HG02623 (cell line): ENCODE results near the gene CLCC1.
"Not testable (repeated sequence)": the region's sequence is repeated elsewhere in the genome, so short reads cannot be mapped to it uniquely, and the experiment has no call there.

ENCODE experiments used
- ATAC-seq: cut with Tn5 transposase; IDR thresholded peaks from one replicate; pipeline ENCODE4 v1.9.1; 2021; ENCODE audit warnings: moderate library complexity; ENCODE audit not compliant: unreplicated experiment

The CLCC1 gene, protein sequence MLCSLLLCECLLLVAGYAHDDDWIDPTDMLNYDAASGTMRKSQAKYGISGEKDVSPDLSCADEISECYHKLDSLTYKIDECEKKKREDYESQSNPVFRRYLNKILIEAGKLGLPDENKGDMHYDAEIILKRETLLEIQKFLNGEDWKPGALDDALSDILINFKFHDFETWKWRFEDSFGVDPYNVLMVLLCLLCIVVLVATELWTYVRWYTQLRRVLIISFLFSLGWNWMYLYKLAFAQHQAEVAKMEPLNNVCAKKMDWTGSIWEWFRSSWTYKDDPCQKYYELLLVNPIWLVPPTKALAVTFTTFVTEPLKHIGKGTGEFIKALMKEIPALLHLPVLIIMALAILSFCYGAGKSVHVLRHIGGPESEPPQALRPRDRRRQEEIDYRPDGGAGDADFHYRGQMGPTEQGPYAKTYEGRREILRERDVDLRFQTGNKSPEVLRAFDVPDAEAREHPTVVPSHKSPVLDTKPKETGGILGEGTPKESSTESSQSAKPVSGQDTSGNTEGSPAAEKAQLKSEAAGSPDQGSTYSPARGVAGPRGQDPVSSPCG

DNA sequence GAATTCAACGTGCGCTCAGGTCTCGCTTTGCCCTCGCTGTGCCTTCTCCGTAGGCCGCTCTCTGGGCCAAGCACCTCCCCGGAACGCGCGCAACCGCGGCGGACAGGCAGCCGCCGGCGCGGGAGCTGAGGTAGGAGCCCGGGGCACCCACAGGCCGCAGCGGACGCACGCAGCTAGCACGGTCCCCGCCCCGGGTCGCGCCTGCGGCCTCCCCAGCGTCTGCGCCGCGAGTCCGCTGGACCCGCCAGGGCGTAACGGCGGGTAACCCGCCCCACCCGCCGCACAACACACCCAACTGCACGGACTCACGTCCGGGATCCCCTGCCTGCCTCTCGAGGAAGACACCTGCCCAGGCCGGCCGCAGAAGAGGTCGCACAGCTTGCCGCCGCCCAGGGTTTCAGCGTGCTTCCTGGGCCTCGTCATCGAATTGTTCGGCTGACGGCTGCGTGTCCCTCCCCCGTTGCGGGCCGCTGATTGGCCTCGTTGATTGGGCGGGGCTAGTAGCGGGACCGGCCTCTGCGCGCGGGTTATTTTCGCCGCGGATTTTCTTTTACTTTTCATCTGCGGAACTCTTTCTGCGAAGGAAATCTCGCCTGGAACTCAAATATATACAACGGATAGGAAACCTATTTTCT is at the start of gene CLCC1:
TSS of gene CLCC1 (minus strand) at position 433 of the 635 bp plus-strand sequence. CDS start 13,047 bp downstream, outside the sequence.
- ATAC-seq = peak; percentile 91

DNA sequence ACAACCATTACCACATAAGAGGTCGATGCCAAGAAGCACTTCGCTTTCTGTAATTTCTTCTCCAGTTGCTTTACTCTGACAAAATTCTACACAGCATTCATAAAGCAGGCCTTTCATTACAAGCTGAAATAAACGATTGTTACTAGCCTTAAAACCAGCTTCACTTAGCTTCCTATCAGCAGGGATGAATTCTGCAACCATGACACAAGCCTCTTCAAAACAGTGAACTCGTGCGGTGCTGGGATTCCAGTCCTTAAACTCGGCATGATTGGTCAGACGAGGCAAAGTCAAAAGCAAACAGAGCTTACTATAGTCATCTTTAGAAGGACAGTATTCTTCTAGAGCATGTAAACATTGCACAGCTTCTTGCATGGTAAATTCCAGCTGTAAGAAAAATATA is 48.1 kb upstream of the CLCC1 start:
- ATAC-seq = no peak

DNA sequence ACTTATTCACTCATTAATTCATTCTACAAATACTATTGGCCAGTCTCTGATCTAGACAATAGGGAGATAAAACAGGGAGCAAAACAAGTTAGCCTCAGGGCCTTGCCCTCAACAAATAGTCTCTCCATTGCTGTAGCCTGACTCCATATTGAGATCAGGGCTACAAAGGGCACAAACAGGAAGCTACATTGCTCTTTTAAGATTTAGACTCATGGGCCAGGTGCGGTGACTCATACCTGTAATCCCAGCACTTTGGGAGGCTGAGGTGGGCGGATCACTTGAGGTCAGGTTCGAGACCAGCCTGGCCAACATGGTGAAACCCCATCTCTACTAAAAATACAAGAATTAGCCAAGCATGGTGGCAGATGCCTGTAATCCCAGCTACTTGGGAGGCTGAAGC is 33.3 kb upstream of the CLCC1 start:
- not testable (repeated sequence) for ATAC-seq

DNA sequence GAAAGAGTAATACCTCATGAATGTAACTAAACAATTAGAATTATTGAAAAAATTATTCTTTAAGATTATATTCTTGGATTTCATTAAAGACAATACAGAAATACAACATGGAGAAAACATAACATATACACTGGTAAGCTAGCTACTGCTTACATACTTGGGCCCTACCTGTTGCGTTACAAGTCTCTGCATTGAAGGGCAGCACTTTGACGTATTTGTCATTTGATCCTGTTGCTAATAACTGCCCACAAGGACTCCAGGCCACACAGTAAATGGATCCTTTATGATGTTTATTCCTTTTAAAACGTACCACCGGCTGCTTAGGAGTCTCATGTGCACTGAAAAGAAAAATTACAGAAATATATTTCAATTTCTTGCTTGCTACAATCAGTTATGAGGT is 19.8 kb upstream of the CLCC1 start:
- ATAC-seq = no peak

DNA sequence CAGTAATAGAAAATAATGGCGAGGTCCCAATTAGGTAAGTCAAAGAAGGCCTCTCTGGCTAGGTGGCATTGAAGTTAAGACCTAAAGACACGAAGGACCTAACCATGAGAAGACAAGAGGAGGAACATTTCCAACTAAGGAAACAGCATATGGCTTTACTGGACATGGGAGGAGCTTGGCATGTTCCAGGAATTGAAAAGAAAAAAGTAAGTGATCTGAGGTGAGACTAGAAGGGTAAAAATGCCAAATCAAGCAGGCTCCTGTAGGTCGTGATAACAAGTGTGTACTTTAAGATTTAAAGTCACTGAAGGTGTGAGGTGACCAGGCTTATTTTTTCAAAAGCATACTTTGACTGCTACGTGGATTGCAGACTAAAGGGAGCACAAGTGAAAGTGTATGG is 13.4 kb upstream of the CLCC1 start:
- no peak for ATAC-seq

DNA sequence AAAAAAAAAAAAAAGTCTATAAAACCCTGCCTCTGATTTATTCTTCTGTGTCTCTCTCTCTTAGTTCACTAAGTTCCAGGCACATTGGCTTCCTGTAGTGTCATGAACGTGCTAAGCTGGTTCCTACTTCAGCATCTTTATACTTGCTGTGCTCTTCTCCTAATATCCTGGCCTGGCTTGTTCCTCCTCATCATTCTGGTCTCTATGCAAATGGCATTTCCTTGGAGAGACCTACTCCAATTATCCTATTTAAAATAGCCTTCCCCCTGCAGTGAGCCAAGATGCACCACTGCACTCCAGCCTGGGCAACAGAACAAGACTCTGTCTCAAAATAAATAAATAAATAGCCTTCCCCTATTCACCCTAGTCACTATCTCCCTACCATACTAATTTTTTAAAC is 9.7 kb upstream of the CLCC1 start:
- ATAC-seq = no peak

DNA sequence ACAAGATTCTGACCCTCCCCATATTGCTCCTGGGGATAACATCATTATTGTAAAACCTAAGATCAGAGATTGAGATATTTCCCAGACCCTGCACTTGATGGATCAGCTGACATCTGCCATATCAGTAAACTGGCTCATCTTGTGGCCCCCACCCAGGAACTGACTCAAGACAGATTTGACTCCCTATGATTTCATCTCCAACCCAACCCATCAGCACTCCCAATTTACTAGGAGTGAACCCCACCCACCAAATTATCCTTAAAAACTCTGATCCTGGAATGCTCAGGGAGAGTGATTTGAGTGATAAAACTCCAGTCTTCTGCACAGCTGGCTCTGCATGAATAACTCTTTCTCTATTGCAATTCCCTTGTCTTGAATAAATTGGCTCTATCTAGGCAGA is 6.1 kb upstream of the CLCC1 start:
- ATAC-seq = no peak

DNA sequence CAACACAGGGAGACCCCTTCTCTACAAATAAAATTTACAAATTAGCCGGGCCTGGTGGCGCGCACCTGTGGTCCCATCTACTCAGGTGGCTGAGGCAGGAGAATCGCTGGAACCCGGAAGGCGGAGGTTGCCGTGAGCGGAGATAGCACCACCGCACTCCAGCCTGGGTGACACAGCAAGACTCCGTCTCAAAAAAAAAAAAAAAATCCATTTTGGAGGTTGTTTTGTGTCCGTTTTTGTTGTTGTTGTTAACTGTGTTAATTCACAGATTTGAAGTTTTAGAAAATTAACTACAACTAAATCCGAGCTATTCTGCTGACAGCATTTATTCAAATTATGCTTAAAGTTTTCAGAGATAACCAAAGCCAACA is 618 bp downstream of the CLCC1 start:
- no peak for ATAC-seq

DNA sequence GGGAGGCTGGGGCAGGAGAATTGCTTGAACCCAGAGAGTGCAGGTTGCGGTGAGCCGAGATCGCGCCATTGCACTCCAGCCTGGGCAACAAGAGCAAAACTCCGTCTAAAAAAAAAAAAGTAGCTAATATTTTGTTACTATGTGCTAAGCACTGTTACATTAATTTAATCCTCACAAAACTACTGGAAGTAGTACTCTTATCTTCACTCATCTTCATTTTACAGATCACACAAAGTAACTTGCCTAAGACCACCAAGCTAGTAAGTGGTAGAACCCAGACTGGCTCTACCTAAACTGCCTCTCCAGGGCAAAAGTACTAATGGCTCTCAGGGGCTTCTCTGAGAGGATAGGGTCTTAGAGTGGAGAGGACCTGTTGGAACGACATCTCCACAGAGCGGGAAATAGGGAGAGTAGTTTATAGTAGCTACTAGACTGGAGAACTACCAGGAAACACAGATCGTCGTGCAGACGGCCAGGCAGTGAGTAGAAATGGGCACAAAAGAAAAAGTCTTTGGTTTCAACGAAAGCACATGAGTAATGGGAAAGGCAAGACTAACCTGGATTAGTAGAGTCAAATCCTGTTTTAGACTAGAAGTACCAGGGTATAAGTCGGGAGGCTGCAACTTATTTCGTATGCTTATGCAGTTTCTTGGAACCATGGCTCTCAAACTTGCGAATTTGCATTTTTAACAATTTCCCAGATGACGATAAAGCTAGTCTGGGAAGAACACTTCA is 1.4 kb downstream of the CLCC1 start:
- no peak for ATAC-seq

DNA sequence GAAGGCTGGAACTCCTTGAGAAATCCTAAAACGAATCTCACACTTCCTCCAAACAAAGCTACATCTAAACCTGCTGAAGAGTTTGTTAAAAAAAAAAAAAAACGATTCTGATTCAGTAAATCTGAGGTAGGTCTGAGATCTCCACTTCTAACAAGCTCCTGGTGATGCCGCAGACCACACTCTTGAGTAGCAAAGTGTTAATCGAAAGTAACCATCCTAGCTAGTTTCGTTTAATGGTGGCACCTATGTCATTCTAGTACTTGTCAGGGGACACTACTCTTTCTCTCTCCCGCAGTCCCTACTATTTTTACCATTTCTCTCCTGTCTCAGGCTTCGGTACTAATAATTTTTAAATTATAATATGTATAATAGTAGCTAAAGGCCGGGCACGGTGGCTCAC is 2.1 kb downstream of the CLCC1 start:
- no peak for ATAC-seq

DNA sequence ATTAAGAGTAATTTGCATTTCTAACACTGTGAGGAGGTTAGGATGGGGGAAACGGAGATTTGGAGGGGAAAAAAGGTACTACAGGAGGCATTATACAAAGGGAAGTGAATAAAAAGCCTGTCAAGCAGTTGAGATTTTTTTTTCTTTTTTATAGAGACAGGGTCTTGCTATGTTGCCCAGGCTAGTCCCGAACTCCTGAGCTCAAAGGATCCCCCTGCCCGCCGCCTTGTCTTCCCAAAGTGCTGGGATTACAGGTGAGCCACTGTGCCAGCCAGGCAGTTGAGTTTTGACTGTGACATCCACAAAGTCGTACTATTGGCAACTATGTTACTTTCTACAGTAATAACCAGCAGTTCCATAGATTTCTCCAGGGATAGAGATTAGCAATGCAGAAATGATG is 2.6 kb downstream of the CLCC1 start:
- no peak for ATAC-seq

DNA sequence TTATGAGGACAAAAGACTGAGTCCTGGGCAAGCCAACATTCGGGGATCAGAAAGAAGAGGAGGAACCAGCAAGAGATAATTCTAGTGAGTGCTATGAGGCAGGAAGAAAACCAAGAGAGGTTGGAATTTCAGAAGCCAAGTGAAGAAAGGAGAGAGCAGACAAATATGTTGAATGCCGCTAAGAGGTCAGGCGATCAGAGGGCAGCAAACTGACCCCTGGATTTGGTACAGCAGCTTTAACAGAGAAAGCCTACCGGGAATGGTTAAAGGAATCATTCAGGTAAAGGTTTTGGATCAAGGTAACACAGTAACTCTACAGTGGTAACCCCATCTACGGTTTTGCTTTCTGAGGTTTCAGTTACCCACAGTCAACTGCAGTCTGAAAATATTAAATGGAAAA is 5.4 kb downstream of the CLCC1 start:
- ATAC-seq = no peak

DNA sequence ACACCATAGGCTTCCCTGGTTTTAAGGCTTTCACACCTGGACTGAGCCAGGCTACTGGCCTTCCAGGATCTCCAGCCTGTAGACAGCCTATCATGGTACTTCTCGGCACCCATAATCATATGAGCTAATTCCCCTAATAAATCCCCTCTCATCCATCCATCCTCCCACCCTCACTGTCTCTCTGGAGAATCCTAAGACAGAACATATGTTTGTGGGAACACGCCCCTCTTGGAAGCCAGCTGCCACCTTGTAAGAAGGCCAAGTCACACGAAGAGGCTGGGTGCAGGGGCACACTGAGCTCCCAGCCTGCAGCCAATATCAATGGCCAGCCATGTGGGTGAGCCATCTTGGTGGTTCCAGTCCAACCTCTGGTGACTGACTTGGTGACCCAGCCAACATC is 7.4 kb downstream of the CLCC1 start:
- no peak for ATAC-seq

DNA sequence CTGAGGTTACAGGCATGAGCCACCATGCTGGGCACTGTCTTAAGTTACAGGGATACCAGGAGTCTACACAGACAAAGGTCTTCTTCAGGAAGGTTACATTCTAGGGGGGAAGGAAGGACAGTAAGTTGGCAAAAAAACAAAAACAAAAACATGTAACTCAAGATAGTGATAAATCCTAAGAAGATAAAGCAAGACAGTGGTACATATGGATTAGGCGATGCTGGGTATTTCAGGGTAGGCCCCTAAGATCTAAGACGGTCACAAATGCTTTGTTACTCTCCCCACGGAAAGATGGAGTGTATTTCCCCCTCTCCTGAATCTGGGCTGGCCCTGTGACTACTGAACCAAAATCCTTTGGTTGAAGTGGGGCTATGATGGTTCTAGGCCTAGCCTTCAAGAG is 8.2 kb downstream of the CLCC1 start:
- ATAC-seq = no peak

DNA sequence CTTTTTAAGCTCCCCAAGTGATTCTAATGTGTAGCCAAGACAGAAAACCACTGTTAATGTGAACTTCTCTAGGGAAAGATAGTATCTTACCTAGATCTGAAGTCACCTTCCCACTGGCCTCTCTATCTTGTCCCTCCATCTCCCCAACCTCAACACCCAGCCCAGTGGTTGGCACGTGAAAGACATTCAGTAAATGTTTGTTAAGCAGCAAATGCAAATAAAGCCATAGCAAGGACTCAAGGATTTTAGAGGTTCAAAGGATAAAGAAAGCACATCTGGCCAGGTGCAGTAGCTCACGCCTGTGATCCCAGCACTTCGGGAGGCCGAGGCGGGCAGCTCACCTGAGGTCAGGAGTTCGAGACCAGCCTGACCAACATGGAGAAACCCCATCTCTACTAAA is 9.8 kb downstream of the CLCC1 start:
- no peak for ATAC-seq

DNA sequence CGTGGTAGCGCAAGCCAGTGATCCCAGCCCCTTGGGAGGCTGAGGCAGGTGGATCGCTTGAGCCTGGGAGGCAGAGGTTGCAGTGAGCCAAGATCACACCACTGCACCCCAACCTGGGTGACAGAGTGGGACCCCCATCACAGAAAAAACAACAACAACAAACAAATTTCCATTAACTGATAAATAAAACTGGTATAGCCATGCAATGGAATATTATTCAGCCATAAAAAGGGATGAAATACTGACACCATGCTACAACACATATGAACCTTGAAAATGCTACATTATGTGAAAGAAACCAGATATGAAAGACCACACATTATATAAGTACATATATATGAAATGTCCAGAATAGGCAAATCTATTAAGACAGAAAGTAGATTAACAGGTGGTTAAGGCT is 12.0 kb downstream of the CLCC1 start:
- ATAC-seq = no peak

DNA sequence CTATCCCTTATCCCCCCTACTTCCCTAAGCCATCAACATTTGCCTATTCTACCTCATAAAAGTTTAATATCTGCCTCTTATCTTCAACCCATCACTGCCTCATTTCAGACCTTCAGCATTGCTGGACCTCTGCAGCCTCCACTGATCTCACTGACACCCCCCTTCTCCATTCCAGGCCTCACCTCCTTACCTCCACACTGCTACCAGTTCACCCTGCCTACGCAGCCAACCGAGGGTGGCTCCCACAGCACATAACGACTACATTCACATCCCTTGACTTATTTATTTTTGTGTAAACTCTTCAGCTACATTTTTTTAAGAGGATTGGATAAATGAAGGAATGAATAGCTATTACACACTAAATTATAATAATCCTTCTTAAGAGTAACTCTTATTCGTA is 14.2 kb downstream of the CLCC1 start:
- ATAC-seq = no peak

DNA sequence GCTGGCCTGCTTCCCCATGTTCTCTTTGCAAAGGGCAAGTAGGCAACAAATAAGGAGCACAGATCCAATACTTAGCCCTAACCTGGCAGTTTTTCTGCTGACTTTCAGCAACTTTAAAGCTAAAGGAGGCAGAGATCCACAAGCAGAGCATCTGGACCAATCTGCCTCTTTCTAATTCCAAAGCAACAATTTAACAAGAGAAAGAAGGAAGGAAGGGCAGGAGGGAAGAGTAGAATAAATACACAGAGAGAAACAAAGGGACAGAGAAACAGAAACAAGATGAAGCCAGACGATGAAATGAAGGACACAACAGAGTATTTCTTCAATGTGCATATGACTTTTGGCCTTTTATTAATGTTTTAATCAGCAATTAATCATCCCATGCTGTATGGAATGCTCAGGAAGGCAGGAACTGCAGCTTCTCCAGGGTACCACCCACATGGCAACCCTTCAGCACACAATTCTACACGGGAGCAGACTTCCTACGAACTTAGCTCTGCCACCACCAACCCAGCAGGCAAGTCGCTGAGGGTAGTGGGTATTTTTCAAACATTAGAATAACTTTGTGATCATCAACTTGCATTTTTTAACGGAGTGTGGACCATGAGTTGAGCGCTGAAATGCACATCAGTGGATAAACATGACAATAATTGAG is 15.3 kb downstream of the CLCC1 start:
- no peak for ATAC-seq

DNA sequence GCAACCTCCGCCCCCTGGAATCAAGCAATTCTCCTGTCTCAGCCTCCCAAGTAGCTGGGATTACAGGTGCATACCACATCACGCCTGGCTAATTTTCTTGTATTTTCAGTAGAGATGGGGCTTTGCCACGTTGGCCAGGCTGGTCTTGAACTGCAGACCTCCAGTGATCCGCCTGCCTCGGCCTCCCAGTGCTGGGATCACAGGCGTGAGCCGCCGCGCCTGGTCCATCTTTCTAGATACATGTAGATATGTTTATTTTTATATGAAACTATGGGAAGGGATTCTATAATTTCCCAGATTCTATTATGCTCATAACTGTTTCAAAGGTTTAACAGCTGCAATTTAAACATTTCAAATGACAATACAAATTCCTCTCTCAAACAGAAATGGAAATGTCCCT is 27.1 kb downstream of the CLCC1 start:
- no peak for ATAC-seq

DNA sequence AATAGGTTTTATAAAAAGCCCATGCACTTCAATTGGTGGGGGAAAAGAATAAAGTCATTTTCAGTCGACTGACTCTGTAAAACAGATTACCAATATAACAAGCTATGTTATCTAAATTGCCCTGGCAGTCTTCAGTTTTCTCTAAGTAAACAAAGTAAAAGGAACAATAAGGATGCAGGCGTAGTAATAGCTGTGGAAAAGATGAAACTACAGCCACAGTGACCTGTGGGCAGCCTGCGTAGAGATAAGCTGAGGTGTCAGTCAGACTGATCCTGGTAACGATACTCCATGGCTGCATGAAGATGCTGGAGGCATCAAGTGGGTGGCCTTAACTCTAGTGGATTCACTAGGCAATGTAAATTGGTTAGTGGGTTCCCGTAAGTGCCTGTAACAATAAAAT is 29.3 kb downstream of the CLCC1 start:
- ATAC-seq = no peak

DNA sequence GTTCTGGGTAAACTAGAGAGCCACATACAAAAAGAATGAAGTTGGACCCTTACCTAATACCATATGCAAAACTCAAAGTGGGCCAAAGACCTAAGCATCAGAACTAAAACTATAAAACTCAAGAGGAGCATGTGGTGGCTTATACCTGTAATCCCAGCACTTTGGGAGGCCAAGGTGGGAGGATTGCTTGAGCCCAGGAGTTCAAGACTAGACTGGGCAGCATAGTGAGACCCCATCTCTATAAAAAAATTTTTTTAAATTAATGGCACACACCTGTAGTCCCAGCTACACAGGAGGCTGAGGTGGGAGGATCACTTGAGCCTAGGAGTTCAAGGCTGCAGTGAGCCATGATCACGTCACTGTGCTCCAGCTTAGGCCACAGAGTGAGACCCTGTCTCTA is 35.7 kb downstream of the CLCC1 start:
- ATAC-seq = not testable (repeated sequence)
